ENCODE results near the gene TMEM178B.

DNA sequence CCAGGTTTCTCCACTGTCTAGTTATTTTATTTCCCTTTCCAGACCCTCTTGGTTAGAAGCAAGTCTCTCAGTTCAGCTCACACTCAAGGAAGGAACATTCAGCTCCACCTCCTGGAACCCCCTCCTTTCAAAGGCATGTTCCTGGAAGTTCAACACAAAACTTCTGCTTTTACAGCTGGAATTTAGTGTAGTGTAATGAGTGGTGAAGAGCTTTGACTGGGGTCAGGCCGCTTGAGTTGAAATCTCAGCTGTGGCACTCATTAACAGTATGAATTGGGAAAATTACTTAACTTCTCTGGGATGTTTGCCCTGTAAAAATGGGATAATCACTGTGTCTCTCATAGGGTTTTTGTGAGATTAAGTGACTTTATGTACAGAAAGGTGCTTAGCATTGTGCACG, 91.7 kb downstream of the TMEM178B start:
- TF ChIP-seq POLR2AphosphoS5 (IDR thresholded peaks at IDR 0.05; ENCODE audit: low read depth, low read length): no peak
- TF ChIP-seq, protein P1, sequence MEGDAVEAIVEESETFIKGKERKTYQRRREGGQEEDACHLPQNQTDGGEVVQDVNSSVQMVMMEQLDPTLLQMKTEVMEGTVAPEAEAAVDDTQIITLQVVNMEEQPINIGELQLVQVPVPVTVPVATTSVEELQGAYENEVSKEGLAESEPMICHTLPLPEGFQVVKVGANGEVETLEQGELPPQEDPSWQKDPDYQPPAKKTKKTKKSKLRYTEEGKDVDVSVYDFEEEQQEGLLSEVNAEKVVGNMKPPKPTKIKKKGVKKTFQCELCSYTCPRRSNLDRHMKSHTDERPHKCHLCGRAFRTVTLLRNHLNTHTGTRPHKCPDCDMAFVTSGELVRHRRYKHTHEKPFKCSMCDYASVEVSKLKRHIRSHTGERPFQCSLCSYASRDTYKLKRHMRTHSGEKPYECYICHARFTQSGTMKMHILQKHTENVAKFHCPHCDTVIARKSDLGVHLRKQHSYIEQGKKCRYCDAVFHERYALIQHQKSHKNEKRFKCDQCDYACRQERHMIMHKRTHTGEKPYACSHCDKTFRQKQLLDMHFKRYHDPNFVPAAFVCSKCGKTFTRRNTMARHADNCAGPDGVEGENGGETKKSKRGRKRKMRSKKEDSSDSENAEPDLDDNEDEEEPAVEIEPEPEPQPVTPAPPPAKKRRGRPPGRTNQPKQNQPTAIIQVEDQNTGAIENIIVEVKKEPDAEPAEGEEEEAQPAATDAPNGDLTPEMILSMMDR (IDR thresholded peaks at IDR 0.05): no peak
- no peak for TF ChIP-seq MXI1 (IDR thresholded peaks at IDR 0.05; ENCODE audit: low read depth, low read length)
- TF ChIP-seq, protein P2, sequence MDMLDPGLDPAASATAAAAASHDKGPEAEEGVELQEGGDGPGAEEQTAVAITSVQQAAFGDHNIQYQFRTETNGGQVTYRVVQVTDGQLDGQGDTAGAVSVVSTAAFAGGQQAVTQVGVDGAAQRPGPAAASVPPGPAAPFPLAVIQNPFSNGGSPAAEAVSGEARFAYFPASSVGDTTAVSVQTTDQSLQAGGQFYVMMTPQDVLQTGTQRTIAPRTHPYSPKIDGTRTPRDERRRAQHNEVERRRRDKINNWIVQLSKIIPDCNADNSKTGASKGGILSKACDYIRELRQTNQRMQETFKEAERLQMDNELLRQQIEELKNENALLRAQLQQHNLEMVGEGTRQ (IDR thresholded peaks at IDR 0.05; ENCODE audit: borderline replicate concordance, low read depth, low read length): no peak
- no peak for TF ChIP-seq SIN3A (IDR thresholded peaks at IDR 0.05; ENCODE audit: borderline replicate concordance, low read depth, low read length)
- no peak for TF ChIP-seq EP300 (IDR thresholded peaks at IDR 0.05; ENCODE audit: borderline replicate concordance in 1 of 2, low read depth in 1 of 2, low read length in 1 of 2)
- no peak for TF ChIP-seq RFX5 (IDR thresholded peaks at IDR 0.05; ENCODE audit: low read length)
- TF ChIP-seq FOXM1 (IDR thresholded peaks at IDR 0.05; ENCODE audit: low read depth): no peak

All from SK-N-SH (cell line).